Esophagus squamous epithelium (tissue), 5 donors: ENCODE measurements around the gene GATA6. TPM values are rescaled to one million over a fixed set of nuclear protein-coding genes. Genes with fewer than 3 reads are reported as not detected.

Experiments used
- DNase-seq: peaks from one replicate; lab custom pipeline; 2025; lab: John Stamatoyannopoulos, UW
- H3K27ac ChIP-seq, 4 donors: fragments of 200-600 bp; sonication (generic); one replicate each; pipeline ENCODE4 v1.5.1; 2016 to 2019; ENCODE audit warnings: mild to moderate bottlenecking in 1 of 4
- H3K27me3 ChIP-seq, 4 donors: fragments of 200-600 bp; sonication (generic); 1 replicate in 3 of 4; 2 replicates in 1 of 4; pipeline versions ENCODE4 v1.5.1 to v1.6.0; 2017 to 2021; ENCODE audit warnings: antibody characterized with exemption in 1 of 4
- H3K36me3 ChIP-seq, 3 donors: fragments of 200-600 bp; sonication (generic); one replicate each; pipeline ENCODE4 v1.5.1; 2016 to 2019
- H3K4me1 ChIP-seq, 3 donors: fragments of 200-600 bp; sonication (generic); one replicate each; pipeline ENCODE4 v1.5.1; 2017 to 2019
- H3K4me3 ChIP-seq, 4 donors: fragments of 200-600 bp; sonication (generic); 1 replicate in 3 of 4; 2 replicates in 1 of 4; pipeline ENCODE4 v1.5.1; 2016 to 2019; ENCODE audit warnings: mild to moderate bottlenecking in 2 of 4, moderate library complexity in 1 of 4
- H3K9me3 ChIP-seq, 3 donors: fragments of 200-600 bp; sonication (generic); one replicate each; pipeline ENCODE4 v1.5.1; 2016 to 2019
- POLR2A ChIP-seq, 4 donors: fragments of 450-650 bp; IDR thresholded peaks; one replicate each; pipeline ENCODE4 v1.6.1; 2017; ENCODE audit warnings: antibody characterized with exemption in 4 of 4, mild to moderate bottlenecking in 4 of 4, moderate library complexity in 3 of 4
- WGBS, 2 donors: methylation state at CpG; one replicate each; pipeline ENCODE4 v1.1.5; 2018; 5-methylcytosine and 5-hydroxymethylcytosine counted together
- intact Hi-C: fragments of 100-400 bp; cut with DNase I; formaldehyde crosslinking; loops from one replicate; pipeline ENCODE4 v1.15.0; 2022
- total RNA-seq, 4 donors: library from RNA; depleted of rRNA; stranded (reverse); fragments of >200 nt; gene quantifications; one replicate each; pipeline ENCODE4 v1.1.0, GENCODE V29; 2016
- TF ChIP-seq, protein P1 (sequence below), 6 experiments: fragments of 450-650 bp in 4 of 6; fragments of 200-600 bp in 2 of 6; sonication (generic) in 2 of 6; IDR thresholded peaks; one replicate each; pipeline ENCODE4 v1.5.1; 2016 to 2019; ENCODE audit warnings: antibody characterized with exemption in 6 of 6, mild to moderate bottlenecking in 4 of 6, moderate library complexity in 4 of 6
- donor health status: DM: yes; HTN: yes; CAD: no.

GATA6 gene
- total RNA-seq, 4 donors from 2014 or later = 0.08 to 2.2 (median 1.2) TPM

DNA sequence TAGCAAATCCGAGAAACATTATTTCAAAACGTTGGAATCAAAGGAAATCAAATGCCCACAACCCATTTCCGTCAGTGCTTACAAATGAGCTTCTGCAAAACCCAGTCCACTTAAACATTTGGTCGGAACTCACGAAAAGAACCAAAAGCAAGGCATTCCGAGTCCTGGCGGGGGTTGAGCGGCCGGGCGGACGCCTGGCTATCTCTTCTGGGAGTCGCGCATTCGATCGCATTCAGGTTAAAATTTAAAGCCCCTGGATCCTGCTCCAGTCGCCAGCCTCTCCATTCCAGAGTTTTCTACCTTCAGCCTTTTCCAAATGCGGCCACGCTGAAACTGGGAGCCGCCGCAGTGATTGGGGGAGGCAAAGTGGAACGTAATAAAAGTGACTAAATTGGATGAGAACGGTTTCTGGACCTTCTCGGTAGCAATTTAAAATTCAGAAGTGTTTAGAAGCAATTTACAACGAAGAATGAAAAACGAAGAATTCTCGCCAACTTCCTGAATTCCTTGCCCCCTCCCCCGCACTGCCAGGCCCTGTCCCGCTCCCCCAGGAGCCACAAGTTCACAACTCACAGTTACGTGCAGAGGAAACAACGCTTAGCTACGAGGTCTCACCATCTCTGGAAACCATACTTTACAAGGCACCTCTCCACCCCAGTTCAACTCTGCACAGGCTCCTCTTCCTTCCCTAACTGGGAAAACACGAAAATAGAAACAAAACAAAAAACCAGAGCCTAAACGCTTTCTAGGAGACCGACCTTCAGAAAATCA, 1.7 kb upstream of the GATA6 start:
- Histone ChIP-seq H3K36me3 (no peaks in the 10 kb centered on the region), H3K27ac (no peak overlapping the region), H3K4me3 (peak overlapping the region in 2 of 4 donors; percentile 61 to 89), H3K9me3 (no peaks in the 10 kb centered on the region), H3K4me1 (peaks cover 20 to 75% (median 22%) of the 10 kb centered on the region in 3 donors), H3K27me3 (peaks cover 36 to 100% (median 66%) of the 10 kb centered on the region in 4 donors)
- no peak for DNase-seq
- WGBS, 2 donors = 16 to 17% methylated on average over 30 to 34 of the region's 34 CpGs
- TF ChIP-seq POLR2A (IDR thresholded peaks at IDR 0.05) = no peak
- TF ChIP-seq, protein P1, sequence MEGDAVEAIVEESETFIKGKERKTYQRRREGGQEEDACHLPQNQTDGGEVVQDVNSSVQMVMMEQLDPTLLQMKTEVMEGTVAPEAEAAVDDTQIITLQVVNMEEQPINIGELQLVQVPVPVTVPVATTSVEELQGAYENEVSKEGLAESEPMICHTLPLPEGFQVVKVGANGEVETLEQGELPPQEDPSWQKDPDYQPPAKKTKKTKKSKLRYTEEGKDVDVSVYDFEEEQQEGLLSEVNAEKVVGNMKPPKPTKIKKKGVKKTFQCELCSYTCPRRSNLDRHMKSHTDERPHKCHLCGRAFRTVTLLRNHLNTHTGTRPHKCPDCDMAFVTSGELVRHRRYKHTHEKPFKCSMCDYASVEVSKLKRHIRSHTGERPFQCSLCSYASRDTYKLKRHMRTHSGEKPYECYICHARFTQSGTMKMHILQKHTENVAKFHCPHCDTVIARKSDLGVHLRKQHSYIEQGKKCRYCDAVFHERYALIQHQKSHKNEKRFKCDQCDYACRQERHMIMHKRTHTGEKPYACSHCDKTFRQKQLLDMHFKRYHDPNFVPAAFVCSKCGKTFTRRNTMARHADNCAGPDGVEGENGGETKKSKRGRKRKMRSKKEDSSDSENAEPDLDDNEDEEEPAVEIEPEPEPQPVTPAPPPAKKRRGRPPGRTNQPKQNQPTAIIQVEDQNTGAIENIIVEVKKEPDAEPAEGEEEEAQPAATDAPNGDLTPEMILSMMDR (IDR thresholded peaks at IDR 0.05) = no peak
- intact Hi-C loops = no loop called here

DNA sequence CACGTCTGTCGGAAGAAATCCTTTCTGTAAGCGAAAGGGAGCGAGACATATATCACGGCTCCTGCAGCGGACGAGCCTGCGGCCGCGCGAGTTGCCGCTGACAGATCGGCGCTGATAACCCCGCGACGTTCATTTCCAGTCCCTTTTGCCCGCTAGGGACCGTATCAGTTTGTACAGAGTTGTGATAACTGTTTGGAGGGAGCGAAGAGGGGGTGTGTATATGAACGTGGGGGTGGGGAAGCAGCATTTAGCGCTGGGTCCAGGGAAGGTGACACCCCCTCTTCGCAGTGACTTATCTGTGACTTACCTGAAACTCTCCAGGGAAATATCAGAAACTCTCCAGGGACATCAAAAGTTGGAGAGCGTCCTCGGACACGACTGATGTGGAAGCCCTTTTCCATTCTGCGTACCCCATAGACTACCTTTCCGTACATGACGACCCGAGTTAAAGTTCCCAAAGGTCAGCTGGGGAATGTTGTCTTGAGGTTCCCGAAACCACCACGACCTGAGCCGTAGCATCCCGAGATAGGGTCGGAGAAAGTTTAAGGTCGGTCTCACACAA, 948 bp upstream of the GATA6 start:
- WGBS, 2 donors = 6 to 12% methylated on average over 21 to 23 of the region's 36 CpGs
- Histone ChIP-seq H3K27me3 (peaks cover 36 to 100% (median 62%) of the 10 kb centered on the region in 4 donors), H3K4me1 (peaks cover 20 to 75% (median 22%) of the 10 kb centered on the region in 3 donors), H3K27ac (no peak overlapping the region), H3K4me3 (peak overlapping the region; percentile 46 to 89 (median 60)), H3K9me3 (no peaks in the 10 kb centered on the region), H3K36me3 (no peaks in the 10 kb centered on the region)
- DNase-seq = no peak
- intact Hi-C loops = no loop called here
- TF ChIP-seq, protein P1 (IDR thresholded peaks at IDR 0.05) = peak in 1 of 6 experiments; percentile 3
- no peak for TF ChIP-seq POLR2A (IDR thresholded peaks at IDR 0.05)

DNA sequence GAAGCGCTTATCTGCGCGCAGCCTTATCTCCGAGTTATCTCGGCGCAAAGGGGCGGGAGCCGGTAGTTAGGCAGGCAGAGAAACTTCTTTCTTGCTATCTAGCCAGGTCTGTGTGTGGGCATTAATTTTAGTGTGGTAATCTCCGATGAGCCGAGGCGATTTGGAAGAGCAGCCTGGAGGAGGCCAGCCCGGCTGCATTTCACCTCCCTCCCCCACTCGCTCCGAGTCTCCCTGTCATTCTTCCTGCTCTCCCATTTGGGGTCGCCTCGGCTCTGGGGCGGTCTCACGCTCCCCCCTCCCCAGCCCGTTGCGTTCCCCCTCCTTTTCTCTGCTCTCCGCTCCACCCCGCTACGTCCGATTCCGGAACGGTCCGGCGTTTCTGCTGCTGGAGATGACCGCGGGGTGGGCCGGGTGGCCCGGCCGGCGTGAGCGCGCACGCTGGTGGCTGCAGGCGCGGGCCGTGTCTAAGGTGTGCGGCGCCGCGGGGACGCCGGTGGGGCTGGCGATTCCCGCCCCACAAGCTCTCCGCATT, 566 bp downstream of the GATA6 start:
- intact Hi-C loops = loop anchor here (10.0 kb wide), 1 partner anchor 385 kb away; no protein-coding TSS in a partner anchor
- TF ChIP-seq POLR2A (IDR thresholded peaks at IDR 0.05) = no peak
- TF ChIP-seq, protein P1 (IDR thresholded peaks at IDR 0.05) = no peak
- H3K27me3 ChIP-seq = peaks cover 30 to 100% (median 48%) of the 10 kb centered on the region in 4 donors
- no peaks in the 10 kb centered on the region for H3K36me3 ChIP-seq
- peak overlapping the region; percentile 46 to 89 (median 60) for H3K4me3 ChIP-seq
- H3K4me1 ChIP-seq = peaks cover 20 to 74% (median 22%) of the 10 kb centered on the region in 3 donors
- peak overlapping the region; percentile 74 to 86 (median 81) for H3K27ac ChIP-seq
- H3K9me3 ChIP-seq = no peaks in the 10 kb centered on the region
- 0 to 1% methylated on average over 8 to 22 of the region's 49 CpGs for WGBS, 2 donors
- no peak for DNase-seq

DNA sequence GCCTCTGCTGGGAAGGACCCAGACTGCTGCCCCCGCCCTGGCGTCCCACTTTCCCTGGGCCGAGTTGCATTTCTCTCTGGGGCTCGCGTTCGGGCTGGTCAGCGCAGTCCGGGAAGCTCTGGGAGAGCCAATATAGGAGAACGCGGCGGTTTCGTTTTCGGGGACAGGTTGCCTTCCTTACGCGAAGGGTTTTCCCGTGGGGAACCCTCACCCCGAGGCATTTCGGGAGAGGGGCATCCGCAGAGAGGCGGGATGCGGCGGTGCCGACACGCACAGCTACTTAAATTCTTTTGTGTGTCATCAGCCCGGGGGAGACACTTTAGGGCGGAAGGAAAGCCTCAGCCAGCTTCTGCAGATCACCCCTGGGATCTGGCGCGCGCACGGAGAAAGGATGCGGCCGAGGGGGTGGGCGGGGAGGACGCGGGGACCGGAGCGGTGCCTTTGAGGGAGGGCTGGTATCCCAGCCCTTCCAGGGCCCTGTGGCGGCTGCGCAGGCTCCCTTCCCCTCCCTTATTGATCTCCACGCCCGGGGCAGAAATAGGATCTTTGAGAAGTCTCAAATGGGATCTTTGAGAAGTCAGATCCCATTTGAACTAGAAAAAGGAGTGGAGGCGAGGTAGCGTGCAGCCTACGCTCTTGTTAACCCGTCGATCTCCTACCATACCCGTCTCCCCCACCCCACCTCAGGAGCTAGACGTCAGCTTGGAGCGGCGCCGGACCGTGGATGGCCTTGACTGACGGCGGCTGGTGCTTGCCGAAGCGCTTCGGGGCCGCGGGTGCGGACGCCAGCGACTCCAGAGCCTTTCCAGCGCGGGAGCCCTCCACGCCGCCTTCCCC, 1.2 kb downstream of the GATA6 start:
- Histone ChIP-seq H3K27me3 (peaks cover 30 to 100% (median 43%) of the 10 kb centered on the region in 4 donors), H3K36me3 (no peaks in the 10 kb centered on the region), H3K27ac (peak overlapping the region; percentile 74 to 86 (median 81)), H3K9me3 (no peaks in the 10 kb centered on the region), H3K4me3 (peak overlapping the region; percentile 46 to 89 (median 60)), H3K4me1 (peaks cover 20 to 69% (median 22%) of the 10 kb centered on the region in 3 donors)
- intact Hi-C loops = loop anchor here (10.0 kb wide), 1 partner anchor 384 kb away; no protein-coding TSS in a partner anchor
- WGBS, 2 donors = 0 to 8% methylated on average over 10 of the region's 66 CpGs
- DNase-seq = no peak
- TF ChIP-seq POLR2A (IDR thresholded peaks at IDR 0.05) = no peak
- TF ChIP-seq, protein P1 (IDR thresholded peaks at IDR 0.05) = no peak
